Vagina (tissue), 2 donors: Measurements from ENCODE around the gene CD300LD.

ENCODE experiments used
- POLR2A ChIP-seq, 2 donors: fragments of 450-650 bp; IDR thresholded peaks; one replicate each; pipeline ENCODE4 v1.6.1; 2017; ENCODE audit warnings: antibody characterized with exemption in 2 of 2, mild to moderate bottlenecking in 2 of 2, moderate library complexity in 2 of 2
- POLR2AphosphoS5 ChIP-seq, 2 donors: sonication (generic); formaldehyde crosslinking; IDR thresholded peaks; one replicate each; pipeline ENCODE4 v1.9.0; 2017; ENCODE audit warnings: antibody characterized with exemption in 2 of 2, mild to moderate bottlenecking in 2 of 2, low read depth in 1 of 2; ENCODE audit not compliant: insufficient read depth in 1 of 2
- TF ChIP-seq, protein P1 (sequence below), 3 experiments: fragments of 450-650 bp in 2 of 3; fragments of 200-600 bp in 1 of 3; sonication (generic) in 1 of 3; IDR thresholded peaks; one replicate each; pipeline ENCODE4 v1.5.1; 2017 to 2019; ENCODE audit warnings: antibody characterized with exemption in 3 of 3, mild to moderate bottlenecking in 2 of 3, moderate library complexity in 2 of 3

DNA sequence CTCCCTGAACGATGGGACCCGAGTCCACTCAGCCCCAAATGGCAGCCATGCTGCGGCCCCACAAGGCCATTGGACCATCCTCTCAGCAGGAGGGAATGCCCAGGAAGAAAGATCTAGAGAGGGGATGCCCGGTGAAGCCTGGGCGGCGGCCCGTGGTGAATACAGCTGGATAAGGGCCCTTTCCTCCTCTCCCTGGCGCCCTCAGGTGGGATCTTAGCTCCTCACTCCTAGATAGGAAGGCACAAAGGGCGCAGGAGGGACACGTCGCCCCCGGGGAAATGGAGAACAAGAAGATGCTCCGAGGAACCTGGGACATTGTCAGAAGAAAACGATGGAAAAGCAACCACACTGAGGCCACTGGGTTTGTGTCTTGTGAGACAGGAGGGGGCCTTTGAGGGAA, 48.7 kb downstream of the CD300LD start:
- TF ChIP-seq, protein P1, sequence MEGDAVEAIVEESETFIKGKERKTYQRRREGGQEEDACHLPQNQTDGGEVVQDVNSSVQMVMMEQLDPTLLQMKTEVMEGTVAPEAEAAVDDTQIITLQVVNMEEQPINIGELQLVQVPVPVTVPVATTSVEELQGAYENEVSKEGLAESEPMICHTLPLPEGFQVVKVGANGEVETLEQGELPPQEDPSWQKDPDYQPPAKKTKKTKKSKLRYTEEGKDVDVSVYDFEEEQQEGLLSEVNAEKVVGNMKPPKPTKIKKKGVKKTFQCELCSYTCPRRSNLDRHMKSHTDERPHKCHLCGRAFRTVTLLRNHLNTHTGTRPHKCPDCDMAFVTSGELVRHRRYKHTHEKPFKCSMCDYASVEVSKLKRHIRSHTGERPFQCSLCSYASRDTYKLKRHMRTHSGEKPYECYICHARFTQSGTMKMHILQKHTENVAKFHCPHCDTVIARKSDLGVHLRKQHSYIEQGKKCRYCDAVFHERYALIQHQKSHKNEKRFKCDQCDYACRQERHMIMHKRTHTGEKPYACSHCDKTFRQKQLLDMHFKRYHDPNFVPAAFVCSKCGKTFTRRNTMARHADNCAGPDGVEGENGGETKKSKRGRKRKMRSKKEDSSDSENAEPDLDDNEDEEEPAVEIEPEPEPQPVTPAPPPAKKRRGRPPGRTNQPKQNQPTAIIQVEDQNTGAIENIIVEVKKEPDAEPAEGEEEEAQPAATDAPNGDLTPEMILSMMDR (IDR thresholded peaks at IDR 0.05): no peak
- TF ChIP-seq POLR2A (IDR thresholded peaks at IDR 0.05): no peak
- TF ChIP-seq POLR2AphosphoS5 (IDR thresholded peaks at IDR 0.05; ENCODE audit: insufficient read depth in 1 of 2, low read depth in 1 of 2): no peak
